Hepatic stellate cell (primary cell): Measurements from ENCODE around the gene C19orf44.
"Not testable (repeated sequence)": the region's sequence is repeated elsewhere in the genome, so short reads cannot be mapped to it uniquely, and the experiment has no call there.

ENCODE experiments used
- DNase-seq: peaks from one replicate; pipeline ENCODE4 v3.0.0; 2011; ENCODE audit warnings: low spot score

The C19orf44 gene

DNA sequence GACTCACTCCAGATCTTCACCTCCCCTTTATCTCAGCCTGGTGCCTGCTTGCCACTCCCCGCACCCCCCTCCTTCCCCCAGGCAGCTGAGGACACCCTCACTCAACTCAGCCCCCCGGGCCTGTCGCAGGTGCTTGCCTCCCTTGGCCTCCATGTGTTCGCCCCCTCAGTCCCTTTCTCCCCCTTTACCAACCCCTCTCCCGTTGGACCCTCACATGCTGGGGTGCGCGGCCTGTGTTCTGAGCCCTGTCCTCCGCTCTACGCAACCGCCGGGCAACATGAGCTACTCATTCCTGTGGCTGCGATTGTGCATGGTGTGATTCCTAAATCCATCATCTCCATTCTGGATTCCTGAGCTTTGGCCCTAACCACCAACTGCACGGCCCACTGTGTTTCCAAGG is 40.9 kb downstream of the C19orf44 start:
- no peak for DNase-seq

DNA sequence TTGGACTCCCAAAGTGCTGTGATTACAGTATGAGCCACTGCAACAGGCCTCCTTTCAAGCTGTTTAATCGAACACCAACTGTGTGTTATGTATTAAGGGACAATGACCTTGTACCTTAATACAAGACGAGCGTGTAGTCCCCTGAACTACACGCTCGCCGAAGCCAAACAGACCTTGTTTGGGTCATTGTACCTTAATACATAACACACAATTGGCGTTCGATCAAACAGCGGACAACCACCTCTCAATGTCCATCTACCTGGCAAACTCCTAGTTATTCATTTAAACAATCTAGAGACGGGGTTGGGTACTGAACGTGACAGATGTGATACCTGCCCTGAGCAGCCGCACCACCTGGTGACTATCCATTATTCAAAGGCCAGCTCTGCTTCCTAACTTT is 44.8 kb downstream of the C19orf44 start:
- DNase-seq, result no peak

DNA sequence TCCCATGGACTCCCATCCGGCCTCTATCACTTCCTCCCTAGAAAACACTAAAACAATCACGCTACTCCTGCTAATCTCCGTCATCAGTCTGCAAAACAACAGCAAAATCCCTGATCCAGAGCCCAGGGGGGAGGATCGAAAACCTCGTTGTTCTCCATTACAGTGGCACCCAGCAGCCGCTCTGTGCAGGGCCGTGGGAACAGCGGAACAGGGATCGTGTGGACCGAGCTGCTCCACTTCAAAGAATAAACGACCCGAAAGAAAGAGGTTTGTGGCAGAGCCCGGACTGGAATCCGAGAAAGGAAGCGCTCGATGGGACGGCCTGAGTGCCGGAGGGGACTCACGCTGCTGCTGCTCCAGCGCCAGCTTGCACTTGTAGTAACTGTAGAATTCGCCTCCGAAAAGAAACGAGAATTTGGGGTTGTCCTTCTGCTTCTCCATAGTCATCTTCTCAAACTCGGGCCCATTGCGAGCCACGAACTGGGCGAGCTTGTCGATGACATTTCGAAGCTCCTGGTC is 45.4 kb downstream of the C19orf44 start:
- DNase-seq, result no peak

DNA sequence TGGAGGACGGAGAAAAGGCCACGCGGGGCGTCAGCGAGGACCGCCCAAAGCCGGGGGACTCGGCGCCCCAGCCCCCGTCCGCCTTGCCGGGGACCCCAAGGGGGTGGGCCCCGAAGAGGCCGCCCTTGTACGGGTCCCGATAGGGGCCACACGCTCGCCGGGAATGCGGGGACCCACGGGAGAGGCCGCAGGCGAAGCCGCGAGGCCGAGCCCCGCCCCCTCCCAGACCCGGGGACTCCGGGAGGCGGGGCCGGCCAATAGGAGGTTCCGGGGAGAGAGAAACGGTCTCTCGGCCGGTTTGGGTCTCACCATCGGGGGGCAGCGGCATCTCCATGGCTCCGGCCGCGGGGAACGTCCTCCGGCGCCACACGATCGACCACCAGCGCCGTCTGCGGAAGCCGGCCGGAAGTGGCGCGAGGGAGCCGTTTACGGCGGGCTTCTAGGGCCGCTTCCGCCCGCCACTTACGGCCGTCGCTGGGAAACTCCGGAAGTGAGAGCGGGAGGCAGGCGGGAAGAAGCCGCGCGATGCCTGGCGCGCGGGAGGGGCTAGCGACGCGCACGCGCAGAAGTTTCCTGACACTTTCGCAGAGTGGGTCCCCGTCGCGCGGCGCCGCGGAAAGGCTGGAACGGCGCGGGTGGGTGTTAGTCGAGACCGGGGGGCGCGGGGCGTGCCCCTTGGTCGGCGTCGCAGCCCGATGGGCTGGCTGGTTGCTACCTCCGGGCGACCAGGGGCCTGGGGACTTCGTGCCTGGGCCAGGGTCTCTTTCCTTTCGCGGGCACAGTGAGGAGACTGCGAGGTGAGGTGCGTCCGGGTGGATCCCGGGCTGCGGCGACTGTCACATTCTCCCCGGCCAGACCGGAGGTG is 46.1 kb downstream of the C19orf44 start, which contains the start of gene CHERP:
TSS of gene CHERP (minus strand) at position 393 of the 865 bp plus-strand sequence. CDS start at position 334, 59 bp downstream.
- peak; percentile 94 for DNase-seq

DNA sequence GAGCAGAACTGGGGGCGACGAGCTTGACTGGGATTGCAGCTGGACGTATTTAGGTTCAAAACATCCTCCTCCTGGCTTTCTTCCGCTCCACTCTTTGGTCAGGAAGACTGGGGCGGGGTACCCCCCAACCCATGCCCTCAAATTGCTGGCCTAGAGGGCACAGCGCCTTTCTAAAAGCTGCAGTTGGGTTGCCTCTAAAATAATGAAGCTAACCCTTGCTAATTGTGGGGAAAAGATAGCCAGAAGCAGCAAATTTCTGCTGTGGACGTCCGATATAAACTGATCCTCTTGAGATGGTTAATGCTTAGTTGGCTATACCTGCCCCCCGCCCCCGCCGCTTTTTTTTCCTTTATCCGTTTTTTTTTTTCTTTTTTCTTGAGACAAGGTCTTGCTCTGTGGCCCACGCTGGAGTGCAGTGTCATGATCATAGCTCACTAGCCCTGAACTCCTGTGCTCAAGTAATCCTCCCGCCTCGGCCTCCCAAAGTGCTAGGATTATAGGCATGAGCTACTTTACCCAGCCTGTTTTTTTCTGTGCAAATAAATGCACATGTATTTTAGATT is 46.8 kb downstream of the C19orf44 start:
- DNase-seq, result no peak

DNA sequence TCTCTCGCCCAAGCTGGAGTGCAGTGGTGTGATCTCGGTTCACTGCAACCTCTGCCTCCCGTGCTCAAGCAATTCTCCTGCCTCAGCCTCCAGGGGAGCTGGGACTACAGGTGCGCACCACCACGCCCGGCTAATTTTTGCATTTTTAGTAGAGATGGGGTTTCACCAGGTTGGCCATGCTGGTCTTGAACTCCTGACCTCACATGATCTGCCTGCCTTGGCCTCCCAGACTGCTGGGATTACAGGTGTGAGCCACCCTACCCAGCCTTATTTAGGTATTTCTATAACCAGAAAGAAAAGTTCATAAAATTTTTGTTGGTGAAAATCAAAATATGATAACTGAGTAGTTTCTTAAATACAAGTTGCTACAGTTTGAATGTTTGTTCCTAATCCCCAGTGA is 47.5 kb downstream of the C19orf44 start:
- DNase-seq, result not testable (repeated sequence)

DNA sequence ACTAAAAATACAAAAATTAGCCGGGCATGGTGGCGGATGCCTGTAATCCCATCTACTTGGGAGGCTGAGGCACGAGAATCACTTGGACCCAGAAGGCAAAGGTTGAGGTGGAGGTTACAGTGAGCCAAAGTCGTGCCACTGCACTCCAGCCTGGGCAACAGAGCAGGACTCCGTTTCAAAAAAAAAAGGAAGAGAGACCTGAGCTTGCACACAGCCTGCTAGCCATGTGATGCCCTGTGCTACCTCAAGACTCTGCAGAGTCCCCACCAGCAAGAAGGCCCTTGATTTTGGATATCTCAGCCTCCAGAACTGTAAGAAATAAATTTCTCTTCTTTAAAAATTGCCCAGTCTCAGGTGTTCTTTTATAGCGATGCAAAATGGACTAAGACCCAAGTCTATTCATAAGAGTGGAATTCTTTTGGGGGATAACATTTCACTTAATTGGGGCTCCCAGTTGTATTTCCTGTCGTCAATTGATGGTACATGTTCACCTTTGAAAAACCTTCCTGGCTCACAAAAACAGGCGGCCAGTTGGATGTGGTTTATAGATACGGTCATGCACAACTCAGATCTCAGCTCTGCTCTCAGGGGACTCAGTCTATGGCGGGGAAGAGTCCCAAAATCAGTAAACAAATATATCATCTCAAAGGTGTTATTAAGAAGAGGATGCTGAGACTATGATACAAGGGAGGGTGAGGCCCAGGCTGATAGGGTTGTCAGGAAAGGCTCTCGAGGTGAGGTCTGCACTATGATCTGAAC is 48.5 kb downstream of the C19orf44 start:
- DNase-seq, result no peak

DNA sequence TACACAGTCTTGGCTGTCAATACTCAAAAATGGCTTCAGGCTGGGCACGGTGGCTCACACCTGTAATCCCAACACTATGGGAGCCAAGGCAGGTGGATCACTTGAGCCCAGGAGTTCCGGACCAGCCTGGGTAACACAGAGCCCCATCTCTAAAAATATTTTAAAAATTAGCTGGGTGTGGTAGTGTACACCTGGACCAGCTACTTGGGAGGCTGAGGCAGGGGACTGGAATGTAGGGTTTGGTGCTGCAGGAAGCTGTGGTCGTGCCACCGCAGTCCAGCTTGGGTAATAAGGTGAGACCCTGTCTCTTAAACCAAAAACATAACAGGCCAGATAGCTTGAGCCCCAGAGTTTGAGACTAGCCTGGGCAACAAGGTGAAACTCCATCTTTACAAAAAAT is 52.8 kb downstream of the C19orf44 start:
- no peak for DNase-seq

DNA sequence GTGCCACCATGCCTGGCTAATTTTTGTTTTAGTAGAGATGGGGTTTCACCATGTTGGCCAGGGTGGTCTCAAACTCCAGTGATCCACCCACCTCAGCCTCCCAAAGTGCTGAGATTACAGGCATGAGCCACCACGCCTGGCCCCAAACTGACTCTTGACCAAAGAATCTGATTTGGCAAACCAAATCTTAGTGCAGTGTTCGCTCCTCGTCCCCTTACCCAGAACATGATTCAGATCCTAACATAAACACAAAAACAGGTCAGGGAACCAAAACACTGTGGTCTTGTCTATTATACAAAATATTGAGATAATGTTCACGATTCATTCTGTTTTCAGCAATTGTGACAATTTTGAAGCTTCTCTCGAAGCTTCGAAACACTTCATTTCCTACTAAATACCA is 55.7 kb downstream of the C19orf44 start:
- DNase-seq, result not testable (repeated sequence)

DNA sequence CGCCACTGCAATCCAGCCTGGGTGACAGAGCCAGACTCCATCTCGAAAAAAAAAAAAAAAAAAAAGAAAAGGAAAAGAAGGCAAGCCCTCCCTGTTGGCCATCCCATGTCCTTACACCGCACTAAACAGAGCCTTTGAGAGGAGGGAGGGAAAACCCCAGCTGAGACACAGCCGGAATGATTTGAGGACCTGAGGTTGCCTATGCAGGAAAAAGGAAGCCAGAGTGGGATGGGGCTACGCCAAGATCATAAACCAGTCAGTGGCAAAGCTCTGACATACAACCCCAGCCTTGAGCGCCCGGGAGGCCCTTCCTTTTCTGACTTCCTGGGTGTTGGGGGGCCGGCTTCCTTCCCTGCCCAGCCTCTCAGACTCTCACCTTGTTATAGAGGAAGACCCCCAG is 58.6 kb downstream of the C19orf44 start:
- DNase-seq, result no peak

DNA sequence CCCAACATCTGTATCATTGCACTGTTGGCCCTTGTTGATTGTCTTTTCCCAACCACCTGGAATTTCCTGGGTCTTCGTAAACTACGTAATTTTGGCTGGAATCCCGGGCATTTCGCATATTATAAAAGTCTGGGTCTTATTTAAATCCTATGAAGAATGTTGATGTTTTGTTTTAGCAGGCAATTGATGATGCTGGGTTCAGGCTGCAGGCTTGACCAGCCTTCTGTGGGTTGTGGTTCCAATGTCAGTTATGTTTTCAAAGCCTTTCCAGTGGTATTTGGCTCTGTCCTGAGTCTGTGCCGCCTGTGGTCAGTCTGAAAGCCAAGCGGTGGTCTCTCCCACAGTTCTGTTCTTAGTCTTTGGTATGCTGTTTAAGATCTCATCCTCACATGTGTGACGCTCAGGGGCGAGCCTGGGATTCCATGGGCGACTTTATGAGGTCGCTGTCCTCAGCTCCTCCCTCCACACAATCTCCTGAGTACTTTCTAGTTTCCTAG is 63.6 kb downstream of the C19orf44 start:
- DNase-seq, result no peak

DNA sequence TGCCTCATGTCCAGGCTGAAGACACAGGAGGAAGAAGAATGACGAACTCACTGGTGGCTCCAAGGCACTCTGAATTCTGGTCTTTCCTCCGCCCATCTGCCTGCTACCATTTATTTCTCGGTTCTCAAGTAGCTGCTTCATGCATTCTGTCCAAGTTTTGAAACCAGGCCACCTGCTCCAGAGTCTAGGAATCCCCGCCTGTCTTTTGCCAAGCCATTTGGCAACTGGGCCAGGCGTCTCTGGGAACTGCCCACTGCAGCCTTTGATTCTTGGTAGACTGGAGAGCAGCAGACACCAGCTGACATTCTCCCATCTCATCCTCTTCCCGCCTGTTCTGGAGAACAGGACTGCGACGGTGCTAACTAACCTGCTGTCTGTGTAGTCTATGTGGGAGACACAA is 65.2 kb downstream of the C19orf44 start:
- DNase-seq, result no peak

DNA sequence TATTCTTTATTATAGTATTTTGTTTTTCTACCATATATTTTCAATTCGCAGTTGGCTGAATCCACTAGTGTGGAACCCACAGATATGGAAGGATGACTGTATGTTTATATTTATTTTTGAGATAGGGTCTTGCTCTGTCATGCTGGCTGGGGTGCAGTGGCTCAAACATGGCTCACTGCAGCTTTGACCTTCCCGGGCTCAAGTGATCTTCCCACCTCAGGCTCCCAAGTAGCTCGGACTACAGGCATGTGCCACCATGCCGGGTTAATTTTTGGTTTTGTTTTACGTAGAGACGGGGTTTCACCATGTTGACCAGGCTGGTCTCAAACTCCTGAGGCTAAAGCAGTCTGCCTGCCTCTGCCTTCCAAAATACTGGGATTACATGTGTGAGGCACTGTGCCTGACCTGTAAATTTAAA is 66.4 kb downstream of the C19orf44 start:
- DNase-seq, result no peak

DNA sequence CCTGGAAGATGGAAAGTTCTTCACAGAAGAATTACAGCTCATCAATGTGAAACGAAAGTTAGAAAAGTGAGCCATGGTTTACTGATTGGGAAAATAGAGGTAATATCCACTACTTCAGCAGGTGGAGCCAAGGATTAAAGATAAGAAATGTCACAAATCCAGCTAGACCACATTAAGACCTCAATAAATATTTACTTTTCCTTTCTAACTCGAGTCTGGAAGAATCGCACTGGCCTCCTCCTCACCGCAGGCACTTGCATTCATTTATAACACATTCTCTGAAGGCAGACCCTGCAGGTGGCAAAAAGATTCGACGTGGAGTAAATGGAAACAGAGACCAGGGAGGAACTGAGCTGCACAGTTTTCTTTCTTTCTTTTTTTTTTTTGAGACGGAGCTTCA is 68.6 kb downstream of the C19orf44 start:
- DNase-seq, result no peak

DNA sequence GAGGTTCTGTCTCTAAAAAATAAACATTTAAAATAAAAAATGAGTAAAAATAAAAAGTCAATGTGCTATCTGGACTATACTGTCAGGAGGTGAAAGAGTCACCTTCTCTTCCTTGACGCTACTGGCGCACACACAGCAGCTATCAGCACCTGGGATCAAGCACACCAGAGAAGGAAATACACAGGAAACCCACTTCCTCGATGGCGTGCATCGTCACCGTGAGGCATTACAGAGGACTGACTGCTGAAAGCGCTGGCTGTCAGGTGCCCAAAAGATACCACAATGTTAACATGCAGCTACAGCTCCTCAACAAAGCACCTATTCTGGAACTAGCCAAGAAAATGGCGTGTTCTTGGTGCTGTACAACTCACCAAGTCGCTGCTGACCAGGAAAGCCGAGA is 70.0 kb downstream of the C19orf44 start:
- DNase-seq, result no peak

DNA sequence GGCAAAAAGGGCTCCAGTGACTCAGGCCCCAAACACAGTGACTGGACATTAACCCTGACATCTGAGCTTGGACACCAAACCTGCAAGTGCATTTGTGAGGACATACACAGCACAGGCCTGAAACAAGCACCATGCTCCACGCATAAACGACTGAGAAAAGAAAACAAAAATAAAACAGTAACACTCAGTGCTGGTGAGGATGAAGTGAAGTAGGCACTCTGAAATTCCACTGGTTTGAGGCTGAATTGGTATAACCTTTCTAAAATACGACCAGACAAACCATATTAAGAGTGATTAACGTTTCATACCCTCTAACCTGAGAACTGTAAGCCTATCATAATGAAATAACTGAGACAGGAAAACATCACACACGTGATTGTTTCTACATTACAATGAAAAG is 70.5 kb downstream of the C19orf44 start:
- DNase-seq, result no peak

DNA sequence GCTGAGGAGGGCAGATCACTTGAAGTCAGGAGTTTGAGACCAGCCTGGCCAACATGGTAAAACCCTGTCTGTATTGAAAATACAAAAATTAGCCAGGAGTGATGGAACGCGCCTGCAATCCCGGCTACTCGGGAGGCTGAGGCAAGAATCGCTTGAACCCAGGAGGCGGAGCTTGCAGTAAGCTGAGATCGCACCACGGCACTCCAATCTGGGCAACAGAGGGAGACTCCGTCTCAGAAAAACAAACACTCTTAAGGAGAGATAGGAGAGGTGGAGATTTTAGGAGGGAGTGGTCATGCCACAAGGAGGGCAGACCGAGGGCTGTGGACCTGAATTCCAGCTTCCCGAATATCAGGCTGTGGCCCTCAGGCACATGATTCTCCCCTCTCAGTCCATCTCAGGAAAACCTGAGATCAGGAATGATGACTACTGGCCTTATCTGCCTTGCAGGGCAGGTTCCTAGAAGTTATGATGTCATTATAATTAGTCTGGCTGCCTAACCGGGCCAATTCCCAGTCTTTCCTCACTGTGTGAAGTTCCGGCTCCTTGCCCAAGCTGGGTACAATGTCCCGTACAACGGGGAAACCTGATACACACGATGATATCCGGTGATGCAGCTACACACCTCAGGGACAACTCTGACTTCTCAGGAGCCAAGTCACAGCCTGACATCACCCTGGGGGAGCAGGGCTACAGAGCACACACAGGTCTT is 73.6 kb downstream of the C19orf44 start:
- DNase-seq, result no peak
